Mammary epithelial cell (primary cell): ENCODE results near the gene CXCR1.

Source experiments
- EZH2 ChIP-seq: IDR thresholded peaks from 2 replicates; pipeline ENCODE4 v1.6.1; 2012; ENCODE audit warnings: low read length, inconsistent platforms, borderline replicate concordance
- TF ChIP-seq, protein P1 (sequence below), 2 donors: IDR thresholded peaks in 1 of 2; conservative IDR thresholded peaks in 1 of 2; 2 replicates each; pipeline ENCODE4 v1.5.1; 2011 to 2012; ENCODE audit warnings: inconsistent platforms in 2 of 2, low read length in 2 of 2, mild to moderate bottlenecking in 2 of 2, control low read depth in 1 of 2, low read depth in 1 of 2; ENCODE audit not compliant: insufficient read depth in 1 of 2; ENCODE audit errors: extremely low read depth in 1 of 2

DNA sequence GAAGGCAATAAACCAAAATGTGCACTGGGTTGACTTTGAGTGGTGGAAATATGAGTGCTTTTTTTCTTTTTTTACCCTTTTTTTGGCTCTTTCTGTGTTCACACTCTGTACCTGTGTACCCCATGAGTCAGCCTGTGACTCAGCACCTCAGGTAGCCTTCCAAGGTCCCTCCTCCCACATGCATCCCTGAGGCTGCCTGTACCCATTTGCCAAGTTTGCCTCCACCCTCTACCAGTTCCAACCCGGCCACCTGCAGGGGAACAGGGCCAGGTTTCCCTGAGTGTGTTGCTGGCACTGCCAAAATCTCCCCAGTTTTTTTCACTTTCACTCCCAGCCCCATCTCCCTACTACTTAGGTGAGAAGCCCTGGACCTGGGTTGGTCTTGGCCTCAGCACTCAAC is 14.0 kb downstream of the CXCR1 start:
- no peak for TF ChIP-seq EZH2
- TF ChIP-seq, protein P1, sequence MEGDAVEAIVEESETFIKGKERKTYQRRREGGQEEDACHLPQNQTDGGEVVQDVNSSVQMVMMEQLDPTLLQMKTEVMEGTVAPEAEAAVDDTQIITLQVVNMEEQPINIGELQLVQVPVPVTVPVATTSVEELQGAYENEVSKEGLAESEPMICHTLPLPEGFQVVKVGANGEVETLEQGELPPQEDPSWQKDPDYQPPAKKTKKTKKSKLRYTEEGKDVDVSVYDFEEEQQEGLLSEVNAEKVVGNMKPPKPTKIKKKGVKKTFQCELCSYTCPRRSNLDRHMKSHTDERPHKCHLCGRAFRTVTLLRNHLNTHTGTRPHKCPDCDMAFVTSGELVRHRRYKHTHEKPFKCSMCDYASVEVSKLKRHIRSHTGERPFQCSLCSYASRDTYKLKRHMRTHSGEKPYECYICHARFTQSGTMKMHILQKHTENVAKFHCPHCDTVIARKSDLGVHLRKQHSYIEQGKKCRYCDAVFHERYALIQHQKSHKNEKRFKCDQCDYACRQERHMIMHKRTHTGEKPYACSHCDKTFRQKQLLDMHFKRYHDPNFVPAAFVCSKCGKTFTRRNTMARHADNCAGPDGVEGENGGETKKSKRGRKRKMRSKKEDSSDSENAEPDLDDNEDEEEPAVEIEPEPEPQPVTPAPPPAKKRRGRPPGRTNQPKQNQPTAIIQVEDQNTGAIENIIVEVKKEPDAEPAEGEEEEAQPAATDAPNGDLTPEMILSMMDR (conservative IDR thresholded peaks at IDR 0.05 in 1 of 2, IDR thresholded peaks at IDR 0.05 in 1 of 2; ENCODE audit: extremely low read depth in 1 of 2, insufficient read depth in 1 of 2, low read depth in 1 of 2, low read length in 2 of 2), result no peak
